Fibroblast of peridontal ligament (primary cell): ENCODE results near the gene STX18.
"Not testable (repeated sequence)": the region's sequence is repeated elsewhere in the genome, so short reads cannot be mapped to it uniquely, and the experiment has no call there.

Source experiments
- DNase-seq: peaks from one replicate; pipeline ENCODE4 v3.0.0-alpha.2; 2010; ENCODE audit errors: extremely low read depth

The STX18 gene

GRCh38 chr4:4509521-4509920, 32.3 kb downstream of the STX18 start:
- no peak for DNase-seq

- DNase-seq = no peak
Measured at GRCh38 chr4:4507923-4508322, 33.9 kb downstream of the STX18 start.

GRCh38 chr4:4507403-4507802, 34.4 kb downstream of the STX18 start:
- DNase-seq = peak; percentile 77

GRCh38 chr4:4506961-4507360, 34.9 kb downstream of the STX18 start:
- peak; percentile 72 for DNase-seq

- DNase-seq = not testable (repeated sequence)
Measured at GRCh38 chr4:4505211-4505610, 36.6 kb downstream of the STX18 start.

- DNase-seq = no peak
Measured at GRCh38 chr4:4504783-4505182, 37.1 kb downstream of the STX18 start.

GRCh38 chr4:4502694-4503311, 39.0 kb downstream of the STX18 start:
- DNase-seq = peak; percentile 88

- DNase-seq = no peak
Measured at GRCh38 chr4:4501679-4502078, 40.2 kb downstream of the STX18 start.

GRCh38 chr4:4499438-4500123, 42.3 kb downstream of the STX18 start:
- no peak for DNase-seq

GRCh38 chr4:4496592-4497372, 45.1 kb downstream of the STX18 start:
- peak; percentile 77 for DNase-seq

- no peak for DNase-seq
Measured at GRCh38 chr4:4494882-4495281, 47.0 kb downstream of the STX18 start.

GRCh38 chr4:4492161-4492847, 49.5 kb downstream of the STX18 start:
- DNase-seq = peak; percentile 83

GRCh38 chr4:4491396-4491893, 50.4 kb downstream of the STX18 start:
- no peak for DNase-seq

- peak; percentile 68 for DNase-seq
Measured at GRCh38 chr4:4490816-4491215, 51.0 kb downstream of the STX18 start.

- DNase-seq = peak; percentile 77
Measured at GRCh38 chr4:4490041-4490440, 51.8 kb downstream of the STX18 start.

- peak; percentile 96 for DNase-seq
Measured at GRCh38 chr4:4488405-4489404, 53.1 kb downstream of the STX18 start.

GRCh38 chr4:4486969-4487368, 54.9 kb downstream of the STX18 start:
- no peak for DNase-seq

- peak; percentile 54 for DNase-seq
Measured at GRCh38 chr4:4485806-4486205, 56.0 kb downstream of the STX18 start.

GRCh38 chr4:4481399-4481994, 60.4 kb downstream of the STX18 start:
- DNase-seq = peak; percentile 37

GRCh38 chr4:4480685-4481398, 61.0 kb downstream of the STX18 start:
- peak; percentile 63 for DNase-seq
